SK-N-MC (cell line): Measurements from ENCODE around the gene CDC42BPB.

ENCODE experiments used
- EZH2 ChIP-seq: fragments of 200-600 bp; sonication (generic); IDR thresholded peaks from one replicate; pipeline ENCODE4 v1.6.1; 2017; ENCODE audit warnings: antibody characterized with exemption
- POLR2AphosphoS5 ChIP-seq: IDR thresholded peaks from 2 replicates; pipeline ENCODE4 v1.6.1; 2012; ENCODE audit warnings: mild to moderate bottlenecking, low read depth, low read length, borderline replicate concordance

GRCh38 chr14:102968306-102968705 lies 89.0 kb downstream of the CDC42BPB start:
- no peak for TF ChIP-seq POLR2AphosphoS5
- TF ChIP-seq EZH2, result no peak
